ENCODE data around the gene CPSF4. TPM values are rescaled to one million over a fixed set of nuclear protein-coding genes. Genes with fewer than 3 reads are reported as not detected.
"Not testable (repeated sequence)": the region's sequence is repeated elsewhere in the genome, so short reads cannot be mapped to it uniquely, and the experiment has no call there.

CPSF4 gene
- total RNA-seq, 1 donor, result 41.5 TPM

GRCh38 chr7:99407872-99408378 is 30.8 kb upstream of the CPSF4 start:
- peak in 2 of 3 donors; percentile 28 to 37 for DNase-seq (ENCODE audit: low read depth in 2 of 3, low spot score in 2 of 3)

GRCh38 chr7:99408379-99409191 is 30.2 kb upstream of the CPSF4 start, which contains the start of the genes BUD31 and PDAP1:
Gene BUD31 (plus strand): TSS chr7:99408969. CDS start chr7:99411093, 2,124 bp downstream.
Gene PDAP1 (minus strand): TSS chr7:99408597. CDS start chr7:99408548, 49 bp downstream.
- peak; percentile 94 to 99 (median 96) for DNase-seq (ENCODE audit: low read depth in 2 of 3, low spot score in 2 of 3)

DNA sequence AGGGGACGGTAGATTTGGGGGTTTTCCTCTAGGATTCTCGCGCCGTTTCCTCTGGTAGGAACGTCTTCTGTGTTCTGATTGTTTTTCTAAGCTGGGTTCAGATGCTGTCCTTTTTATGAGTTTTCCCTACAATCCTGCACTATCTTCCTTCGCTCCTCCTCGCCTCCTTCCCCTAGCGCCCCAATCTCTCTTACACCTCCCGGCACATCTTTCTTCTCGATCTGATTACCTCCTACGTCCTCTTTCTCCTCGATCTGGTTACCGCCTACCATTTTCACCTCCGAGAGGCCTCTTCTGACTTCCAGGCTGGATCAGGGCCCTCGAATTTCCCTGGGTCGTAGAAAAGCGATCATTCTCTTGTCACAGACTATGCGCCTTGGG is 29.6 kb upstream of the CPSF4 start:
- DNase-seq (ENCODE audit: low read depth in 2 of 3, low spot score in 2 of 3), result peak in 1 of 3 donors; percentile 49

- DNase-seq (ENCODE audit: low read depth in 2 of 3, low spot score in 2 of 3), result no peak
Observed at GRCh38 chr7:99409806-99410205, 28.9 kb upstream of the CPSF4 start.

GRCh38 chr7:99410635-99411034 is 28.1 kb upstream of the CPSF4 start:
- DNase-seq (ENCODE audit: low read depth in 2 of 3, low spot score in 2 of 3), result no peak

GRCh38 chr7:99415513-99416127 is 23.1 kb upstream of the CPSF4 start:
- peak in 1 of 3 donors; percentile 21 for DNase-seq (ENCODE audit: low read depth in 2 of 3, low spot score in 2 of 3)

DNA sequence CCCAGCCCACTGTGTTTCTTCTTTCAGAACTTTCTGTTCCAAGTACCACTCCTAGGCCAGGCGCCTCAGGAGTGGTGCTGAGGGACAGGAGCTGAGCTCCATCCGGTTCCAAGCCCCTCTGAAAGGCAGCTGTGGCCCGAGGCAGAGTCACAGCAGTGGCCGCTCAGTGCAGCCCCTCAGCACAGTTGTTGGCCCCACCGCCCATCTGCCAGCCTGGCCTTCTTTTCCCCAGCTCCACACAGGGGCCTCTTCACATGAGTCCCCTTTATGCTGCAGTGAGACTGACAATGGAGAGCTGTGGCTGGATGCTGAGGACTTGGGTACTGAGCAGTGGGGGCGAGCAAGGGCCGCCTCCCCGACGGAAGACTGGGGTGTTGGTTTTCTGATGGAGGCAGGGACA is 20.5 kb upstream of the CPSF4 start:
- DNase-seq (ENCODE audit: low read depth in 2 of 3, low spot score in 2 of 3), result no peak

DNA sequence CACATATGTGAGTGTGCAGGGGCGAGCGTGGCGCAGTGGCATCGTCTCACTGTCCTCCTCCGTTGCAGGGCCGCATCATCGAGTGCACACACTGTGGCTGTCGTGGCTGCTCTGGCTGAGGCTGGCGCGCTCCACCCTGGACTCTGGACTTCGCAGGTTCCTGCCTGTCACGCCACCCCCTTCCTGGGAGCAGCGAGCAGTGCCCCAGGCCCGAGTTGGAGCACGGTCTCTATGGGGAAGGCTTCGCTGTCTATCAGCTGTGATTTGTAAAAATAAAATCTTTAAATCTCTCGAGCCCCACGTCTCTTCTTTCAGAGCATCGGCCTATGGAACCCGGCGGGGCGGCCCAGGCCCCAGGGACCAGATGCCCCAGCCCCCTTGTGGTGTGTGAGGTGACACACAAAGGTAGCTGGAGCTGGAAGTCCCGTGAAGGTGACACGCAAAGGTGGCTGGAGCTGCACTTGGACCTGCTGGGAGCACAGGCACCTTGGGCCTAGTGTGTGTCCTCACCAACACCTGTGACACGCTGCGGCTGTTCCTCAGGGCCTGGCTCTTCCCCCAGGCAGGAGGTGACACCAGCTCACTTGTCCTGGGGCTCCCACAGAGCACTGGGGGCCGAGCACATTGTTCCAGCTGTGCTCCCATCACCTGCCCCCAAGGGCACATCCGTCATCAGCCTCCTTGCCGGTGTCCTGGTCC is 19.3 kb upstream of the CPSF4 start:
- DNase-seq (ENCODE audit: low read depth in 2 of 3, low spot score in 2 of 3), result no peak

DNA sequence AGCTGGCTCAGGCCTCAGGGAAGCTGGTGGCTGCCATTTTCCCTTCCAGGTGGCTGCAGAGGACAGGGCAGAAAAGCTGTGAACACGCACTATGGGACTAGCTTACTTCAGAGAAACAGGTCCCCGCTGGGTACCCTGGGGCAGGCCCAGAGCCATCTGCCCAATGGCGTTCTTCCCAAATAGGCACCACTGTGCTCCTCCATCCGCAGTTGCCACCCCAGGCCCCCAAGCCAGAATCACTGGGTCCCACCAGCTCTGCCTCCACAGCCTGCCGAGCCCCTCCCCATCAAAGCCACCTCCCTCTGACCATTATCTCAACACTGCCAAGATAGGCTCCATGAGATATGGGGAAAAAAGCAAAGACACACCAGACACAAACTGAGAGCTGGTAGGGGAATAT is 18.5 kb upstream of the CPSF4 start:
- DNase-seq (ENCODE audit: low read depth in 2 of 3, low spot score in 2 of 3), result no peak

GRCh38 chr7:99420986-99421385 is 17.8 kb upstream of the CPSF4 start:
- DNase-seq (ENCODE audit: low read depth in 2 of 3, low spot score in 2 of 3), result no peak

DNA sequence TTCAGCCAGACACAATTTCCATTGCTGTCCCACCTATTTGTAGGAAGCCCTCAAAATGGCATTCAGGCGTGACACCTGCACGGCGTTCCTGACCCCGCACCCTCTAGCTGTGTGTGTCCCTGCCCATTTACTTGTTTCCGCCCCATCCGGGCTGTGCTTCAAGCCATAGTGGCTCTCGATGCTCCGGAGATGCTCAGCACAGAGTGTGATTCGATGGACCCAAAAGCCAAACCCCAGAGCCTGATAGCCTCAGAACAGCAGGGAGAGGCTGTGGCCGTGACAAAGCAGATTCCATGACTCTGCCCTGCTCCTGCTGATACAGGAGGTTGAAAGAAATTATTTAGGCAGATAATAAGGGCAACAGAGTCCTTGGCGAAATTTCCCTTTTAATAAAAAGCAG is 16.6 kb upstream of the CPSF4 start:
- DNase-seq (ENCODE audit: low read depth in 2 of 3, low spot score in 2 of 3), result no peak

DNA sequence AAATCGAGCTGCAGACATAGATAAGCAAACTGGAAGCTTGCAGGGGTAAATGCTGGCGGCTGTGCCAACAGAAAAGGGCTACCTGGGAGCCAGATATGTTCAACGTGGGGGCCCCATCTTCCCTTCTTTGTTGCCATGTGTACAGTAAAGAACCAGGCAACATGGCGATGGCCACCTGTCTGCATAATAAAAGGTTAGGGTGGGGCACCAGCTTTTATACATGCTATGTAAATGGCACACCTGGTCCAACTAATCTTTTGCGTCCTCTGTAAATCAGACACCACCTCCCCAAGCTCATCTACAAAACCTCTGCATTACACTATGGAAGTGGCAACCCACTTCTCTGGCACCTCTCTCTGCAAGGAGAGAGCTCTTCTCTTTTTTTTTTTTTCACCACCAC is 16.1 kb upstream of the CPSF4 start:
- DNase-seq (ENCODE audit: low read depth in 2 of 3, low spot score in 2 of 3), result no peak

GRCh38 chr7:99424932-99425730 is 13.6 kb upstream of the CPSF4 start:
- no peak for DNase-seq (ENCODE audit: low read depth in 2 of 3, low spot score in 2 of 3)

GRCh38 chr7:99428972-99429566 is 9.7 kb upstream of the CPSF4 start:
- DNase-seq (ENCODE audit: low read depth in 2 of 3, low spot score in 2 of 3), result no peak

- DNase-seq (ENCODE audit: low read depth in 2 of 3, low spot score in 2 of 3), result no peak
Observed at GRCh38 chr7:99429756-99430155, 9.0 kb upstream of the CPSF4 start.

- DNase-seq (ENCODE audit: low read depth in 2 of 3, low spot score in 2 of 3), result not testable (repeated sequence)
Observed at GRCh38 chr7:99431756-99432540, 6.8 kb upstream of the CPSF4 start.

GRCh38 chr7:99433158-99433557 is 5.6 kb upstream of the CPSF4 start:
- no peak for DNase-seq (ENCODE audit: low read depth in 2 of 3, low spot score in 2 of 3)

DNA sequence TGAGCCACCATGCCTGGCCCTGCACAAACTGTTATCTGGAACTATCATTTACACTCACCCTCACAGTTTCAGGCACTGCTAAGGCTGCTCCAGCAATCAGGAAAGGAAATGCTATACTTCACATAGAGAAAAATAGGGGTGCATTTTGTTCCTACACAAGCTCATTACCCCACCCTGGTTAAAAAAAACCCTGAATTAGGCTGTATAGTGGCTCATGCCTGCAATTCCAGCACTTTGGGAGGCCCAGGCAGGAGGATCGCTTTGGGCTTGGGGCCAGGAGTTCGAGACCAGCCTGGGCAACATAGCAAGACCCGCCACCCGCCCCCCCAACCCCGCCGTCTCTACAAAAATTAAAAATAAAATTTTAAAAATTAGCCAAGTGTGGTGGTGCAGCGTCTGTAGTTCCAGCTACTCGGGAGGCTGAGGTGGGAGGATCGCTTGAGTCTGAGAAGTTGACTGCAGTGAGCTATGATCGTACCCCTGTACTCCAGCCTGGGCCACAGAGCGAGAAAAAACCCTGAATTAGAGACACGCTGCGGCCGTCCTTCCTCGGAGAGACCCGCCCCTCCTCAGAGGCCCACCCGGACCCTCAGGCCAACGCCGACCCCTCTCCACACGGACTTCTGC is 684 bp upstream of the CPSF4 start:
- DNase-seq (ENCODE audit: low read depth in 2 of 3, low spot score in 2 of 3), result no peak

DNA sequence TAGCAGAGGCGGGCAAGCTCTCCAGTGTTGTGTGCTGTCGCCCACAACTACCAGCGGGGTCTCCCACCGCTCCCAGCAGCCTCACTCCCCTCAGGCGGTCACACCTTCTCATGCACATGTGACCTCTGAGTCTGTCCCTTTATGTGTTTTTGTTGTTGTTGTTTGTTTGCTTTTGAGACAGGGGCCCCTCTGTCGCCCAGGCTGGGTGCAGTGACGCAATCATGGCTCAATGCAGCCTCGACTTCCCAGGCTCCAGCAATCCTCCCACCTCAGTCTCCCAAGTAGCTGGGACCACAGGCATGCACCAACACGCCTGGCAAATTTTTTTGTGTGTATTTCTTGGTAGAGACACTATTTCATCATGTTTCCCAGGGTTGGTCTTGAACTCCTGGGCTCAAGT is 1.5 kb downstream of the CPSF4 start:
- no peak for DNase-seq (ENCODE audit: low read depth in 2 of 3, low spot score in 2 of 3)

Data from hematopoietic multipotent progenitor cell (in vitro differentiated cells).